Measurements from ENCODE around the gene MYBPH. TPM values are rescaled to one million over a fixed set of nuclear protein-coding genes. Genes with fewer than 3 reads are reported as not detected.
A peak's percentile ranks its signal among the peaks of the same experiment; 100 is the strongest.

The MYBPH gene
- polyA plus RNA-seq, 3 donors, result 0.04 to 0.52 (median 0.16) TPM

DNA sequence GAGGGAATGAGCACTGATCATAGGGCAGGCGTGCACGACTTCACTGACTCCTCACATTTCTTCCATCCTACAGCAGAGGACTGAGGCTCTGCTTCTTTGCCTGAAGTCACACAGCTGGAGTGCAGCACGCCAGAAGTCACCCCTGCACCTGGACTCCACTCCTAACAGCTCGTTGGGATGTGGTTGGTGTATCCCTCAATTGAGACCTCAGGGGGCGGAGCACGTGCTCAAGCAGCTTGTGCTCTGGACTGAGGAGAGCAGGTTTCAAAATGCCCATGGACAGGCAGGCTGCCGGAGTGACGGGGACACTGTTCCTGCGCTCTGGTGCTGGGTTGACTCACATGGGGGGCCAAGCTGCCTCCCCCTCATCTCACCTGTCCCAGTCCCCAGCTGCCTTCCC is 39.9 kb upstream of the MYBPH start:
- no peak overlapping the region for H3K9ac ChIP-seq (ENCODE audit: insufficient read depth, low read length, poor library complexity, severe bottlenecking)
- H3K4me3 ChIP-seq (replicated peaks in 1 of 3; ENCODE audit: low read depth in 2 of 3, low read length in 3 of 3), result no peak overlapping the region
- peak overlapping the region; percentile 13 for H3K4me2 ChIP-seq (replicated peaks; ENCODE audit: extremely low read depth, low read length, poor library complexity, severe bottlenecking)
- Mint-ChIP-seq H3K9me3 (no peaks in the 10 kb centered on the region), H3K4me3 (peak overlapping the region in 1 of 2 donors; percentile 80), H3K27ac (peak overlapping the region in 2 of 7 donors; percentile 82 to 88), H3K4me1 (peaks cover 44% of the 10 kb centered on the region), H3K27me3 (ENCODE audit: low read depth in 3 of 3) (peaks cover 6 to 30% (median 30%) of the 10 kb centered on the region in 3 donors), H3K36me3 (no peaks in the 10 kb centered on the region)
- H3K36me3 ChIP-seq (replicated peaks in 1 of 2; ENCODE audit: control insufficient read depth in 1 of 2, insufficient read depth in 2 of 2, low read length in 2 of 2), result no peaks in the 10 kb centered on the region
- H3K9me3 ChIP-seq (replicated peaks in 1 of 2; ENCODE audit: control insufficient read depth in 1 of 2, insufficient read depth in 1 of 2, low read length in 2 of 2), result no peaks in the 10 kb centered on the region
- no peaks in the 10 kb centered on the region for H3K79me2 ChIP-seq (ENCODE audit: insufficient read depth, low read length)
- intact Hi-C loops (cut with micrococcal nuclease), result loop anchor here (2.0 to 5.0 kb wide), 3 partner anchors 38 to 95 kb away; partner anchors contain the start of gene MYBPH (in 1 of the 2)
- TF ChIP-seq, protein P1, sequence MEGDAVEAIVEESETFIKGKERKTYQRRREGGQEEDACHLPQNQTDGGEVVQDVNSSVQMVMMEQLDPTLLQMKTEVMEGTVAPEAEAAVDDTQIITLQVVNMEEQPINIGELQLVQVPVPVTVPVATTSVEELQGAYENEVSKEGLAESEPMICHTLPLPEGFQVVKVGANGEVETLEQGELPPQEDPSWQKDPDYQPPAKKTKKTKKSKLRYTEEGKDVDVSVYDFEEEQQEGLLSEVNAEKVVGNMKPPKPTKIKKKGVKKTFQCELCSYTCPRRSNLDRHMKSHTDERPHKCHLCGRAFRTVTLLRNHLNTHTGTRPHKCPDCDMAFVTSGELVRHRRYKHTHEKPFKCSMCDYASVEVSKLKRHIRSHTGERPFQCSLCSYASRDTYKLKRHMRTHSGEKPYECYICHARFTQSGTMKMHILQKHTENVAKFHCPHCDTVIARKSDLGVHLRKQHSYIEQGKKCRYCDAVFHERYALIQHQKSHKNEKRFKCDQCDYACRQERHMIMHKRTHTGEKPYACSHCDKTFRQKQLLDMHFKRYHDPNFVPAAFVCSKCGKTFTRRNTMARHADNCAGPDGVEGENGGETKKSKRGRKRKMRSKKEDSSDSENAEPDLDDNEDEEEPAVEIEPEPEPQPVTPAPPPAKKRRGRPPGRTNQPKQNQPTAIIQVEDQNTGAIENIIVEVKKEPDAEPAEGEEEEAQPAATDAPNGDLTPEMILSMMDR (IDR thresholded peaks at IDR 0.05), result no peak
- 66% methylated on average over 3 of the region's 9 CpGs for WGBS (ENCODE audit: insufficient coverage)
- no peak for DNase-seq
- H3K27me3 ChIP-seq (ENCODE audit: control insufficient read depth in 2 of 2, insufficient read depth in 2 of 2, low read length in 2 of 2), result peaks cover 0 to 5% of the 10 kb centered on the region in 2 donors
- H2AFZ ChIP-seq (ENCODE audit: insufficient read depth, low read depth, low read length, poor library complexity, severe bottlenecking), result no peak overlapping the region
- no peaks in the 10 kb centered on the region for H4K20me1 ChIP-seq (ENCODE audit: insufficient read depth, low read length)
- no peak overlapping the region for H3K27ac ChIP-seq (ENCODE audit: low read depth in 1 of 2, low read length in 2 of 2)
- H3K4me1 ChIP-seq (ENCODE audit: control insufficient read depth in 1 of 2, insufficient read depth in 2 of 2, low read length in 2 of 2), result peaks cover 31 to 39% of the 10 kb centered on the region in 2 donors

GRCh38 chr1:203214871-203215270 is 39.2 kb upstream of the MYBPH start:
- H3K36me3 Mint-ChIP-seq, result no peaks in the 10 kb centered on the region
- no peaks in the 10 kb centered on the region for H3K9me3 Mint-ChIP-seq
- 37% methylated on average over 6 of the region's 7 CpGs for WGBS (ENCODE audit: insufficient coverage)
- Histone ChIP-seq H2AFZ (ENCODE audit: insufficient read depth, low read depth, low read length, poor library complexity, severe bottlenecking) (no peak overlapping the region), H3K79me2 (ENCODE audit: insufficient read depth, low read length) (no peaks in the 10 kb centered on the region), H4K20me1 (ENCODE audit: insufficient read depth, low read length) (no peaks in the 10 kb centered on the region), H3K9ac (ENCODE audit: insufficient read depth, low read length, poor library complexity, severe bottlenecking) (no peak overlapping the region), H3K4me2 (replicated peaks; ENCODE audit: extremely low read depth, low read length, poor library complexity, severe bottlenecking) (peak overlapping the region; percentile 13), H3K9me3 (replicated peaks in 1 of 2; ENCODE audit: control insufficient read depth in 1 of 2, insufficient read depth in 1 of 2, low read length in 2 of 2) (no peaks in the 10 kb centered on the region), H3K36me3 (replicated peaks in 1 of 2; ENCODE audit: control insufficient read depth in 1 of 2, insufficient read depth in 2 of 2, low read length in 2 of 2) (no peaks in the 10 kb centered on the region), H3K27me3 (ENCODE audit: control insufficient read depth in 2 of 2, insufficient read depth in 2 of 2, low read length in 2 of 2) (peaks cover 0 to 5% of the 10 kb centered on the region in 2 donors), H3K4me3 (replicated peaks in 1 of 3; ENCODE audit: low read depth in 2 of 3, low read length in 3 of 3) (no peak overlapping the region), H3K27ac (ENCODE audit: low read depth in 1 of 2, low read length in 2 of 2) (no peak overlapping the region), H3K4me1 (ENCODE audit: control insufficient read depth in 1 of 2, insufficient read depth in 2 of 2, low read length in 2 of 2) (peaks cover 31 to 39% of the 10 kb centered on the region in 2 donors)
- H3K4me3 Mint-ChIP-seq, result peak overlapping the region; percentile 52 to 80
- H3K27me3 Mint-ChIP-seq (ENCODE audit: low read depth in 3 of 3), result peaks cover 4 to 30% (median 30%) of the 10 kb centered on the region in 3 donors
- TF ChIP-seq, protein P1 (IDR thresholded peaks at IDR 0.05), result no peak
- peak; percentile 43 to 65 (median 60) for DNase-seq
- H3K27ac Mint-ChIP-seq, result peak overlapping the region in 6 of 7 donors; percentile 74 to 88 (median 82)
- intact Hi-C loops (cut with micrococcal nuclease), result loop anchor here (2.0 to 5.0 kb wide), 3 partner anchors 38 to 94 kb away; partner anchors contain the start of gene MYBPH (in 1 of the 2)
- H3K4me1 Mint-ChIP-seq, result peaks cover 44% of the 10 kb centered on the region
